GM06990 (cell line): ENCODE measurements around the gene ZNF608.

ENCODE experiments used
- DNase-seq: peaks from one replicate; pipeline ENCODE4 v3.0.0-alpha.2; 2011; ENCODE audit not compliant: insufficient read length; ENCODE audit errors: extremely low read depth
- H3K27me3 ChIP-seq: replicated peaks from 2 replicates; pipeline ENCODE4 v1.6.0; 2011; ENCODE audit warnings: low read length; ENCODE audit not compliant: control insufficient read depth, insufficient read depth
- H3K36me3 ChIP-seq: 2 replicates; pipeline ENCODE4 v1.5.1; 2011; ENCODE audit warnings: low read length; ENCODE audit not compliant: control insufficient read depth, insufficient read depth
- H3K4me3 ChIP-seq: replicated peaks from 2 replicates; pipeline ENCODE4 v1.5.1; 2011; ENCODE audit warnings: low read depth, mild to moderate bottlenecking, control low read depth, low read length
- CTCF ChIP-seq: IDR thresholded peaks from 2 replicates; pipeline ENCODE4 v1.5.1; 2011; ENCODE audit warnings: low read length, control low read depth, mild to moderate bottlenecking, inconsistent platforms; ENCODE audit not compliant: insufficient read depth, poor library complexity, severe bottlenecking

Gene ZNF608

GRCh38 chr5:124773315-124774311 lies 27.2 kb upstream of the ZNF608 start:
- Histone ChIP-seq H3K36me3 (no peaks in the 10 kb centered on the region), H3K4me3 (no peak overlapping the region), H3K27me3 (no peaks in the 10 kb centered on the region)
- no peak for TF ChIP-seq CTCF
- DNase-seq: no peak

- no peak overlapping the region for H3K4me3 ChIP-seq
- TF ChIP-seq CTCF: no peak
- no peaks in the 10 kb centered on the region for H3K27me3 ChIP-seq
- H3K36me3 ChIP-seq: no peaks in the 10 kb centered on the region
- no peak for DNase-seq
Observed at GRCh38 chr5:124772457-124773200, 26.2 kb upstream of the ZNF608 start.

GRCh38 chr5:124771761-124772160 lies 25.3 kb upstream of the ZNF608 start:
- Histone ChIP-seq H3K36me3 (no peaks in the 10 kb centered on the region), H3K4me3 (no peak overlapping the region), H3K27me3 (no peaks in the 10 kb centered on the region)
- TF ChIP-seq CTCF: no peak
- no peak for DNase-seq

GRCh38 chr5:124764992-124765611 lies 18.7 kb upstream of the ZNF608 start:
- no peak for DNase-seq
- H3K4me3 ChIP-seq: no peak overlapping the region
- no peaks in the 10 kb centered on the region for H3K36me3 ChIP-seq
- no peak for TF ChIP-seq CTCF
- H3K27me3 ChIP-seq: no peaks in the 10 kb centered on the region

- Histone ChIP-seq H3K36me3 (no peaks in the 10 kb centered on the region), H3K27me3 (no peaks in the 10 kb centered on the region), H3K4me3 (no peak overlapping the region)
- no peak for TF ChIP-seq CTCF
- no peak for DNase-seq
Observed at GRCh38 chr5:124764585-124764984, 18.1 kb upstream of the ZNF608 start.
